ENCODE results near the gene TRPV5. TPM values are rescaled to one million over a fixed set of nuclear protein-coding genes. Genes with fewer than 3 reads are reported as not detected.

The TRPV5 gene
- total and polyA plus RNA-seq, 2 of the 4 experiments (the other 2 are of a cell fraction), result not detected

- 67% methylated on average over 5 of the region's 7 CpGs; no CpG with 5 or more reads in 1 of the 2 experiments for WGBS, 2 experiments (ENCODE audit: extremely low coverage in 2 of 2, insufficient read length in 1 of 2)
- in situ Hi-C loops (cut with MboI; ENCODE audit: low sequenced_read_pairs), result no loop called here
- Histone ChIP-seq H3K56ac (ENCODE audit: extremely low read depth, insufficient read depth, low read length) (no peak overlapping the region), H3K18ac (ENCODE audit: low read depth, low read length) (no peak overlapping the region), H4K20me1 (ENCODE audit: insufficient read depth, low read length) (no peaks in the 10 kb centered on the region), H3K79me1 (ENCODE audit: low read depth in 1 of 2, low read length in 2 of 2) (no peaks in the 10 kb centered on the region), H3K4me2 (ENCODE audit: low read depth, low read length) (no peak overlapping the region), H3K27me3 (ENCODE audit: control insufficient read depth, insufficient read depth, low read length) (no peaks in the 10 kb centered on the region), H3K14ac (replicated peaks; ENCODE audit: low read depth, low read length) (no peak overlapping the region), H2BK20ac (ENCODE audit: low read depth, low read length) (no peak overlapping the region), H2AFZ (replicated peaks; ENCODE audit: low read length, poor library complexity) (no peak overlapping the region), H3K4me3 (ENCODE audit: insufficient read depth, low read depth, low read length) (no peak overlapping the region), H4K91ac (ENCODE audit: insufficient read depth, low read depth, low read length) (no peak overlapping the region), H2AK9ac (replicated peaks; ENCODE audit: low read depth, low read length, poor library complexity) (no peak overlapping the region), H2BK5ac (ENCODE audit: low read depth, low read length, poor library complexity, severe bottlenecking) (no peak overlapping the region), H3K9me3 (ENCODE audit: control insufficient read depth, insufficient read depth, low read length) (no peaks in the 10 kb centered on the region; the same call in 1 of the 2 replicates), H2BK120ac (ENCODE audit: low read depth, low read length) (no peak overlapping the region), H2AK5ac (ENCODE audit: low read depth, low read length) (no peak overlapping the region), H3K36me3 (ENCODE audit: control insufficient read depth, insufficient read depth, low read length) (no peaks in the 10 kb centered on the region), H3K9me1 (ENCODE audit: insufficient read depth, low read length) (no peaks in the 10 kb centered on the region), H3K9ac (ENCODE audit: low read depth, low read length) (no peak overlapping the region), H3K27ac (ENCODE audit: insufficient read depth, low read length) (no peak overlapping the region), H3K4ac (ENCODE audit: low read depth, low read length) (no peak overlapping the region), H3K4me1 (ENCODE audit: control insufficient read depth, insufficient read depth, low read length) (no peaks in the 10 kb centered on the region), H4K5ac (ENCODE audit: low read depth, low read length) (no peak overlapping the region), H4K8ac (ENCODE audit: low read depth in 2 of 2, low read length in 2 of 2) (no peak overlapping the region), H2BK15ac (ENCODE audit: low read depth, low read length) (no peak overlapping the region), H3K23ac (ENCODE audit: low read depth, low read length) (no peak overlapping the region)
- CTCF ChIA-PET, result no interaction called here
- TF ChIP-seq BHLHE40 (IDR thresholded peaks at IDR 0.05; ENCODE audit: low read depth, low read length) (no peak), CTCF (conservative IDR thresholded peaks at IDR 0.05; ENCODE audit: low read depth, low read length) (no peak), ELK1 (IDR thresholded peaks at IDR 0.05; ENCODE audit: borderline replicate concordance, low read depth, low read length) (no peak), SMC3 (IDR thresholded peaks at IDR 0.05; ENCODE audit: low read depth, low read length) (no peak), NFE2L2 (IDR thresholded peaks at IDR 0.05; ENCODE audit: low read depth, low read length) (no peak), RFX5 (IDR thresholded peaks at IDR 0.05; ENCODE audit: low read depth, low read length) (no peak), POLR2A (IDR thresholded peaks at IDR 0.05; ENCODE audit: low read depth, low read length) (no peak)
- intact Hi-C loops (cut with micrococcal nuclease), result no loop called here
- dilution Hi-C loops (cut with HindIII; ENCODE audit: low sequenced_read_pairs, unreplicated experiment), result no loop called here
- POLR2A ChIA-PET (ENCODE audit: unreplicated experiment), result no interaction called here
- no TSS peak for BruUV-seq (replicated peaks)
- ATAC-seq (ENCODE audit: low read depth), result no peak
- no peak for DNase-seq
These were observed 59.1 kb downstream of the TRPV5 start for GRCh38 chr7:142874409-142874808.
